ENCODE data around the gene ZNF891. TPM values are rescaled to one million over a fixed set of nuclear protein-coding genes. Genes with fewer than 3 reads are reported as not detected.

The ZNF891 gene
- total RNA-seq, result 1.1 and 1.4 TPM in 2 replicates

DNA sequence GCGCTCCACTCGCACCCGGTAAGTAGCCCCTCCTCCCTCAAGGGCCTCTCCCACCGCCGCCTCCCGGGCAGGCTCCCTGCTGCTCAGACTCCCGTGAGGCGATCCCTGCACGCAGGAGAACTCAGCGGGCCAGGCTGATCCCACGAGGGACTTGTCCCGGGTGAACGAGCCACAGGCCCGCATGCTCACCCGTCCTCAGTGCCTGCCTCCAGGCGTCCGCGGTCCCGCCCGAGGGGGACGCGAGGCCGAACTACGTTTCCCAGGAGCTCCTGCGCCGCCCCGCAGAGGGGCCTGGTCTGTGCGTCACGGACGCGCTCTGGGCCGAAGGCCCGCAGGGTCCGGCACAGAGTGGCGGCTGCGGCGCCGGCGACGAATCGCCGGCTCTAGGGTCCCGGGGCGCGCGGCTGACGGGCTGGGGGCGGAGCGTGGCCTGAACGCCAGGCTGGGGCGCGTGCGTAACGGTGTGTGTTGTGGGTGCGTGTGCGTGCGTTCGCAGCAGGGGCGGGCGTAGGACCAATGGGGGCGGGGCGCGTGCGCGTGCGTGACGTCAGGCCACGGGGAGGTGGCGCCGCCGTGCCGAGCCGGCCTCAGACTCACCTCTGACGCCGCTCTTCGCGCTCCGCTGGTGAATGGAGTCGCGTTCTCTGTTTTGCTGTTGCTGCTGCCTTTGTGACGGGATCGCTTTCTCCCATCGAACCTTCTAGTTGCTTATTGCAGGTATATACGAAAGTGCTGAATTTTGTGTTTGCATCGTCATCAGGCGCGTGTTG is at the start of gene ZNF891, which contains the start of gene ZNF10:
TSS of gene ZNF891 (minus strand) at position 237 of the 770 bp plus-strand sequence. CDS start 8,356 bp downstream, outside the sequence.
TSS of gene ZNF10 (plus strand) at position 590 of the 770 bp plus-strand sequence. CDS start 13,866 bp downstream, outside the sequence.

GRCh38 chr12:133080368-133081158 is 49.5 kb downstream of the ZNF891 start, which contains the start of gene ZNF140:
ZNF140 (plus strand) TSS chr12:133080923; CDS start chr12:133081321, 398 bp downstream.

Other genes with a start within 250 kb of the ZNF891 start
- 37.5 and 38.5 TPM in 2 replicates for gene CHFR, start 242.7 kb downstream of the ZNF891 start, total RNA-seq
- 11.0 and 11.1 TPM in 2 replicates for gene ZNF605, start 174.0 kb downstream of the ZNF891 start, total RNA-seq
- 16.8 and 22.8 TPM in 2 replicates for gene ZNF26, start 143.9 kb downstream of the ZNF891 start, total RNA-seq
- 16.2 and 17.8 TPM in 2 replicates for gene ZNF84, start 92.8 kb downstream of the ZNF891 start, total RNA-seq
- 11.0 and 16.4 TPM in 2 replicates for gene ZNF140, start 49.4 kb downstream of the ZNF891 start, total RNA-seq
- gene ZNF10, start 353 bp upstream of the ZNF891 start, total RNA-seq, result 2.9 and 3.5 TPM in 2 replicates
- gene ZNF268, start 51.2 kb upstream of the ZNF891 start, total RNA-seq, result 19.1 and 20.9 TPM in 2 replicates
- gene ANHX, start 105.6 kb upstream of the ZNF891 start, total RNA-seq, result not detected in 2 replicates